Neuronal stem cell (in vitro differentiated cells): ENCODE results near the gene NTN1.

Experiments used
- DNase-seq: peaks from one replicate; pipeline ENCODE4 v3.0.0-alpha.2; 2013; ENCODE audit warnings: low spot score
- H2AFZ ChIP-seq: one replicate; pipeline ENCODE4 v1.6.1; 2013; ENCODE audit warnings: mild to moderate bottlenecking, low read length, inconsistent platforms
- H2AK5ac ChIP-seq: 2 replicates; pipeline ENCODE4 v1.6.1; 2013; ENCODE audit warnings: low read depth, mild to moderate bottlenecking, inconsistent platforms, low read length, moderate library complexity, mixed read lengths
- H2BK120ac ChIP-seq: 2 replicates; pipeline ENCODE4 v1.6.1; 2013; ENCODE audit warnings: low read depth, mild to moderate bottlenecking, inconsistent platforms, low read length, moderate library complexity, mixed read lengths
- H2BK12ac ChIP-seq: one replicate; pipeline ENCODE4 v1.6.1; 2013; ENCODE audit warnings: low read length, inconsistent platforms
- H2BK15ac ChIP-seq: 2 replicates; pipeline ENCODE4 v1.6.1; 2013; ENCODE audit warnings: mild to moderate bottlenecking, low read length, inconsistent platforms, mixed read lengths
- H2BK5ac ChIP-seq: one replicate; pipeline ENCODE4 v1.6.1; 2013; ENCODE audit warnings: inconsistent platforms, mild to moderate bottlenecking, low read length, moderate library complexity
- H3K14ac ChIP-seq: one replicate; pipeline ENCODE4 v1.6.1; 2013; ENCODE audit warnings: low read length, inconsistent platforms
- H3K18ac ChIP-seq: 2 replicates; pipeline ENCODE4 v1.6.1; 2013; ENCODE audit warnings: low read length, inconsistent platforms
- H3K23ac ChIP-seq: 2 replicates; pipeline ENCODE4 v1.6.1; 2013; ENCODE audit warnings: low read depth, mild to moderate bottlenecking, mixed read lengths, low read length, inconsistent platforms; ENCODE audit not compliant: poor library complexity
- H3K27ac ChIP-seq: replicated peaks from 3 replicates; pipeline ENCODE4 v1.5.1; 2013; ENCODE audit warnings: low read length, inconsistent platforms
- H3K27me3 ChIP-seq, 3 experiments: 2 replicates each; pipeline ENCODE4 v1.6.1; 2013; ENCODE audit warnings: low read length in 3 of 3, mild to moderate bottlenecking in 2 of 3, inconsistent platforms in 1 of 3, low read depth in 1 of 3, mixed read lengths in 1 of 3, moderate library complexity in 1 of 3; ENCODE audit not compliant: control insufficient read depth in 3 of 3, insufficient read depth in 3 of 3
- H3K36me3 ChIP-seq, 2 donors: replicated peaks in 1 of 2; 2 replicates each; pipeline ENCODE4 v1.6.1; 2013; ENCODE audit warnings: low read length in 2 of 2; ENCODE audit not compliant: control insufficient read depth in 2 of 2, insufficient read depth in 2 of 2
- H3K4ac ChIP-seq: 2 replicates; pipeline ENCODE4 v1.6.1; 2013; ENCODE audit warnings: inconsistent platforms, mild to moderate bottlenecking, low read length, moderate library complexity
- H3K4me1 ChIP-seq, 2 donors: 1 replicate in 1 of 2; 2 replicates in 1 of 2; pipeline ENCODE4 v1.6.1; 2013; ENCODE audit warnings: low read length in 2 of 2, low read depth in 1 of 2; ENCODE audit not compliant: control insufficient read depth in 2 of 2, insufficient read depth in 1 of 2
- H3K4me2 ChIP-seq: one replicate; pipeline ENCODE4 v1.6.1; 2013; ENCODE audit warnings: mild to moderate bottlenecking, low read length, inconsistent platforms; ENCODE audit not compliant: insufficient read depth, poor library complexity, severe bottlenecking
- H3K4me3 ChIP-seq, 2 donors: 2 replicates each; pipeline ENCODE4 v1.5.1; 2013; ENCODE audit warnings: low read length in 2 of 2, mild to moderate bottlenecking in 2 of 2, inconsistent platforms in 1 of 2, moderate library complexity in 1 of 2
- H3K79me1 ChIP-seq: one replicate; pipeline ENCODE4 v1.6.1; 2013; ENCODE audit warnings: low read depth, mild to moderate bottlenecking, inconsistent platforms, low read length, moderate library complexity
- H3K9ac ChIP-seq: one replicate; pipeline ENCODE4 v1.6.1; 2013; ENCODE audit warnings: mild to moderate bottlenecking, low read depth, low read length, inconsistent platforms; ENCODE audit not compliant: poor library complexity
- H3K9me3 ChIP-seq, 2 donors: replicated peaks in 1 of 2; 2 replicates each; pipeline versions ENCODE3 to v1.6.1; 2013; ENCODE audit warnings: low read length in 2 of 2, mild to moderate bottlenecking in 2 of 2, inconsistent platforms in 1 of 2, low read depth in 1 of 2, mixed read lengths in 1 of 2, moderate library complexity in 1 of 2; ENCODE audit not compliant: control insufficient read depth in 2 of 2, insufficient read depth in 1 of 2
- H4K8ac ChIP-seq: one replicate; pipeline ENCODE4 v1.6.1; 2013; ENCODE audit warnings: low read depth, mild to moderate bottlenecking, inconsistent platforms, low read length, moderate library complexity
- H4K91ac ChIP-seq: one replicate; pipeline ENCODE4 v1.6.1; 2013; ENCODE audit warnings: low read length, low read depth, mild to moderate bottlenecking, inconsistent platforms; ENCODE audit not compliant: poor library complexity
- WGBS, 2 donors: extraction: QIAGEN DNeasy Blood & Tissue Kit; methylation state at CpG; one replicate each; pipeline ENCODE4 v1.1.7; 2013; ENCODE audit warnings: missing lambda C conversion rate in 2 of 2, mixed read lengths in 1 of 2; ENCODE audit not compliant: insufficient read length in 2 of 2, insufficient replicate concordance in 1 of 2; ENCODE audit errors: extremely low coverage in 2 of 2; 5-methylcytosine and 5-hydroxymethylcytosine counted together

NTN1 gene

DNA sequence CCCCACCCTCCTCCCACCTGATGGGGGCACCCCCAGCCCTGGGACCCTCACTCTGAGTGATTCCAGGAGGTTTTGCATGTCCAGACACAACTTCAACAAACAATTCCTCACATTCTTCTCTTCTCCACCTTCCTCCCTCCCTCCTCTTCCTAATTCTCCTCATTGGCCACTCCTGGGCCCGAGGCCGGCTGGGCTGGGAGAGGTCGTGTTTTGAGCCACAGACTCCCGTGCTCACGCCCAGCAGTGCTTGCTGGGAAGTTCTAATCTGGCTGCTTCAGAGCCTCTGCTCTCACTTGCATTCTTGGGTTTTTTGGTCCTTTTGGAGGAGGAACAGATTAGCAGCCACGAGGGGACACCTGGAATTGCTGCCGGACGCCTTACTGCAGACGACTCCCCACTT is 157.0 kb downstream of the NTN1 start:
- Histone ChIP-seq H3K27me3 (peaks cover 0 to 2% (median 0%) of the 10 kb centered on the region in 3 experiments), H3K9me3 (peaks cover 0 to 5% of the 10 kb centered on the region in 2 donors), H3K79me1 (no peaks in the 10 kb centered on the region), H3K36me3 (no peaks in the 10 kb centered on the region), H2BK15ac (no peak overlapping the region), H3K18ac (peak overlapping the region; percentile 33), H3K4me2 (no peak overlapping the region), H4K91ac (no peak overlapping the region), H2AK5ac (no peak overlapping the region), H3K4me3 (no peak overlapping the region), H2BK120ac (peak overlapping the region; percentile 10), H3K14ac (peak overlapping the region; percentile 10), H2BK5ac (no peak overlapping the region), H3K4me1 (peaks cover 0 to 16% of the 10 kb centered on the region in 2 donors), H2AFZ (no peak overlapping the region), H3K9ac (no peak overlapping the region), H3K27ac (no peak overlapping the region), H4K8ac (no peak overlapping the region), H2BK12ac (no peak overlapping the region), H3K4ac (no peak overlapping the region), H3K23ac (no peak overlapping the region)
- no peak for DNase-seq
- no CpG with 5 or more reads among the region's 9 CpGs for WGBS, 2 donors

DNA sequence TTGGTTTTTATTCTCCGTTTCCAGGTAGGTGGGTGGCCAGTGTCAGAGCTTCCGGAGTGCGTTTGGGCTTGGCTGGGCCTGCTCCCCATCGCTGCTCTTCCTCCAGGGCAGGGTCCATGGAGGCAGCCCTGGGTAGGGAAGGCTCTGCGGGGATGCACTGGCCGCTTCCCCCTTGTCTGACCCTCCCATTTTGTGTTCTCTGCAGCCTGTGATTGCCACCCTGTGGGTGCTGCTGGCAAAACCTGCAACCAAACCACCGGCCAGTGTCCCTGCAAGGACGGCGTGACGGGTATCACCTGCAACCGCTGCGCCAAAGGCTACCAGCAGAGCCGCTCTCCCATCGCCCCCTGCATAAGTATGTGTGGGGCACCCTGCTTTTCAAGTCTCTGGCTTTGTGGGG is 158.3 kb downstream of the NTN1 start:
- Histone ChIP-seq H3K27ac (no peak overlapping the region), H3K9me3 (peaks cover 0 to 2% of the 10 kb centered on the region in 2 donors), H3K23ac (no peak overlapping the region), H3K4me3 (no peak overlapping the region), H2BK5ac (no peak overlapping the region), H3K79me1 (no peaks in the 10 kb centered on the region), H2BK15ac (no peak overlapping the region), H2BK120ac (peak overlapping the region; percentile 10), H2AK5ac (peak overlapping the region; percentile 80), H4K8ac (no peak overlapping the region), H3K4me1 (peaks cover 0 to 16% of the 10 kb centered on the region in 2 donors), H3K9ac (no peak overlapping the region), H3K18ac (no peak overlapping the region), H3K4ac (no peak overlapping the region), H3K4me2 (no peak overlapping the region), H4K91ac (no peak overlapping the region), H3K14ac (no peak overlapping the region), H3K27me3 (peaks cover 0 to 2% (median 0%) of the 10 kb centered on the region in 3 experiments), H2AFZ (no peak overlapping the region), H3K36me3 (no peaks in the 10 kb centered on the region), H2BK12ac (no peak overlapping the region)
- DNase-seq = no peak
- no CpG with 5 or more reads among the region's 14 CpGs for WGBS, 2 donors

- H2AK5ac ChIP-seq = no peak overlapping the region
- H3K18ac ChIP-seq = peak overlapping the region; percentile 2
- H2BK15ac ChIP-seq = no peak overlapping the region
- H3K4me2 ChIP-seq = no peak overlapping the region
- WGBS, 2 donors = no CpG with 5 or more reads among the region's 4 CpGs
- H2AFZ ChIP-seq = no peak overlapping the region
- no peak overlapping the region for H2BK12ac ChIP-seq
- H3K27ac ChIP-seq = no peak overlapping the region
- H3K36me3 ChIP-seq = no peaks in the 10 kb centered on the region
- H3K4me3 ChIP-seq = no peak overlapping the region
- no peak for DNase-seq
- no peak overlapping the region for H4K91ac ChIP-seq
- peaks cover 0 to 2% (median 0%) of the 10 kb centered on the region in 3 experiments for H3K27me3 ChIP-seq
- H3K79me1 ChIP-seq = no peaks in the 10 kb centered on the region
- no peak overlapping the region for H2BK120ac ChIP-seq
- H3K9me3 ChIP-seq = no peaks in the 10 kb centered on the region
- H3K9ac ChIP-seq = no peak overlapping the region
- H3K14ac ChIP-seq = no peak overlapping the region
- no peak overlapping the region for H4K8ac ChIP-seq
- H2BK5ac ChIP-seq = no peak overlapping the region
- H3K4me1 ChIP-seq = peaks cover 0 to 16% of the 10 kb centered on the region in 2 donors
- H3K23ac ChIP-seq = no peak overlapping the region
- H3K4ac ChIP-seq = no peak overlapping the region
Measured at GRCh38 chr17:9181640-9182039, 160.3 kb downstream of the NTN1 start.

DNA sequence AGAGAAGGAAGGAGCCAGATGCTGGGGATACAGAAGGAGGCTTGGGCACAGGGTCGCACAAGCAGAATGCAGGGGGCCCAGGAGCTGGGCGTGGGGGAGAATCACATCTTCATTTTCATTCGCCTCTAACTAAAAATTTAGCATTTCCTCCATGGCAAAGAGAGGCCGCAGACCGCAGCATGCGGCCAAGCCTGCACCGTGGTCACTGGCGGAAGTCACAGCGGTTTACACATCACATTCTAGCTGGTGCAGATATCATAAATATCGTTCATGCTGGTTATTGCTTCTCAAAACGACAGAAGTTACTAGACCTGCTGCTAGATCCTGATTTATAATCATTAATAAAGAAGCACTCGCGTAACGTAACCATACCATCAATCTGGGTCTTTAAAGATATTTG is 162.0 kb downstream of the NTN1 start:
- WGBS, 2 donors = no CpG with 5 or more reads among the region's 14 CpGs
- H3K14ac ChIP-seq = no peak overlapping the region
- no peak for DNase-seq
- no peak overlapping the region for H2AK5ac ChIP-seq
- H3K79me1 ChIP-seq = no peaks in the 10 kb centered on the region
- H2BK120ac ChIP-seq = no peak overlapping the region
- no peak overlapping the region for H2BK12ac ChIP-seq
- H3K4me3 ChIP-seq = no peak overlapping the region
- H3K27ac ChIP-seq = no peak overlapping the region
- no peaks in the 10 kb centered on the region for H3K36me3 ChIP-seq
- no peaks in the 10 kb centered on the region for H3K9me3 ChIP-seq
- H2BK5ac ChIP-seq = no peak overlapping the region
- no peak overlapping the region for H3K9ac ChIP-seq
- H4K91ac ChIP-seq = no peak overlapping the region
- peaks cover 0 to 16% of the 10 kb centered on the region in 2 donors for H3K4me1 ChIP-seq
- peak overlapping the region; percentile 42 for H3K18ac ChIP-seq
- no peak overlapping the region for H4K8ac ChIP-seq
- H3K27me3 ChIP-seq = peaks cover 0 to 2% (median 0%) of the 10 kb centered on the region in 3 experiments
- no peak overlapping the region for H3K23ac ChIP-seq
- H2BK15ac ChIP-seq = no peak overlapping the region
- no peak overlapping the region for H2AFZ ChIP-seq
- no peak overlapping the region for H3K4ac ChIP-seq
- no peak overlapping the region for H3K4me2 ChIP-seq
